Colonic mucosa (tissue), 4 donors: Measurements from ENCODE around the gene AFAP1L1. TPM values are rescaled to one million over a fixed set of nuclear protein-coding genes. Genes with fewer than 3 reads are reported as not detected.
A peak's percentile ranks its signal among the peaks of the same experiment; 100 is the strongest.

Source experiments
- DNase-seq: peaks from one replicate; pipeline ENCODE4 v3.0.0-alpha.2; 2020
- H3K27ac ChIP-seq: fragments of 200-600 bp; one replicate; pipeline ENCODE4 v1.8.0; 2021
- H3K27me3 ChIP-seq: fragments of 200-600 bp; one replicate; pipeline ENCODE4 v1.8.0; 2021
- H3K36me3 ChIP-seq: fragments of 200-600 bp; one replicate; pipeline ENCODE4 v1.8.0; 2021
- H3K4me1 ChIP-seq: fragments of 200-600 bp; one replicate; pipeline ENCODE4 v1.8.0; 2021; ENCODE audit warnings: mild to moderate bottlenecking
- H3K4me3 ChIP-seq: fragments of 200-600 bp; one replicate; pipeline ENCODE4 v1.8.0; 2021
- H3K9ac ChIP-seq, 2 donors: one replicate each; pipeline ENCODE4 v1.7.0; 2013; ENCODE audit warnings: control low read depth in 2 of 2, low read depth in 2 of 2, low read length in 2 of 2
- H3K9me3 ChIP-seq: fragments of 200-600 bp; one replicate; pipeline ENCODE4 v1.8.0; 2021
- CTCF ChIP-seq: fragments of 200-600 bp; IDR thresholded peaks from one replicate; pipeline ENCODE4 v1.8.0; 2022; ENCODE audit warnings: antibody characterized with exemption, mild to moderate bottlenecking
- intact Hi-C: fragments of 100-400 bp; cut with DNase I; formaldehyde crosslinking; loops from one replicate; pipeline ENCODE4 v1.14.1; 2022
- total RNA-seq, 2 donors: library from RNA; stranded (reverse); fragmentation: NEBNext Ultra II Directional in 1 of 2; extraction: Animal tissue kit (Norgen Biotek cat#: 25700) in 1 of 2; gene quantifications; one replicate each; pipeline ENCODE4 v1.2.1, GENCODE V29; 2021
- donor health status: healthy.
- donor health status: DM: no; HTN: no; CAD: no.
- donor health status: DM: no; HTN: no; CAD: no.

AFAP1L1 gene
- total RNA-seq, 2 donors from 2014 or later, result 1.6 to 4.0 TPM

DNA sequence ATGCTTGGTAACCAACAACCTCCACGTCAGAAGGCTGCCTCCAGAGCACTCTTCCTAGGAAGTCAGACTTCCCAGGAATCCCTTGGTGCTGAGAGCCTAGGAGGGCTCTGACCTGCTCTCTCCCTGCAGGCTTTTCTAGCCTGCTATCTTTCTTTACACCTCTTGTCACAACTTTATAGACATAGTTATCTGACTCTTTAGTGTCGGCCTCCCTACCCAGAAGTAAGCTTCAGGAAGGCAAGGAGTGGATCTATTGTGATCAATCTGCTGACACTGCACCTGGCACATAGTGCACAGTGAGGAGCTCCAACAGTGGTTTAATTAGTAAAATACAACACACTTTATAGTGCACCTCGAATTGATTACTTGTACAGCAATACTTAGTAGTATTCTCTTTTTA is 2.3 kb downstream of the AFAP1L1 start:
- H3K27ac ChIP-seq, result no peak overlapping the region
- TF ChIP-seq CTCF, result no peak

GRCh38 chr5:149274939-149275338 is 3.3 kb downstream of the AFAP1L1 start:
- Histone ChIP-seq H3K27me3 (peaks cover 11% of the 10 kb centered on the region), H3K27ac (no peak overlapping the region), H3K9ac (no peak overlapping the region), H3K4me3 (no peak overlapping the region), H3K9me3 (no peaks in the 10 kb centered on the region), H3K4me1 (no peaks in the 10 kb centered on the region), H3K36me3 (no peaks in the 10 kb centered on the region)
- DNase-seq, result no peak
- TF ChIP-seq CTCF, result no peak
- intact Hi-C loops, result no loop called here

More for the DNA sequence above, 2.3 kb downstream of the AFAP1L1 start:
- Histone ChIP-seq H3K4me3 (no peak overlapping the region), H3K9ac (no peak overlapping the region), H3K4me1 (no peaks in the 10 kb centered on the region), H3K27me3 (peaks cover 11% of the 10 kb centered on the region), H3K36me3 (no peaks in the 10 kb centered on the region), H3K9me3 (no peaks in the 10 kb centered on the region)
- intact Hi-C loops, result no loop called here
- peak; percentile 27 for DNase-seq

DNA sequence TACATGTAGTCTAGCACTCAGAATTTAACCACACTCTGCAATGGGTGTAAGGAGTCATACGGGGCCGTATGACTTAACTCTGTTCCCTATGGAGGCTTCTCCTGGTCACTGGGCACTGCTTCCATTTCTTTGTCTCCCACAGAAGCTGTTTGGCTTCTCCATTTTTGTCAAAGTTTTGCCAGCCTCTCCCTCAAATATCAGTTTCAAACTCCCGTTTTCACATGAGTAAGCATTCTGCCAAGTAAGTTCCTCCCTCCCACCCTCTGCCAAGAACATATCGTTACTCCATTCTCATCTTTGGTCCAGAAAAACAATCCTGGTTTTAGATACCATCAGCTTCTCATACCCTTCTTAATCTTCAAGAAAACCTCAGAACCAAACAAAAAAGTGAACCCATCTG is 6.1 kb downstream of the AFAP1L1 start:
- H3K36me3 ChIP-seq, result no peaks in the 10 kb centered on the region
- H3K27me3 ChIP-seq, result no peaks in the 10 kb centered on the region
- DNase-seq, result no peak
- H3K4me3 ChIP-seq, result no peak overlapping the region
- H3K27ac ChIP-seq, result no peak overlapping the region
- intact Hi-C loops, result no loop called here
- H3K9me3 ChIP-seq, result no peaks in the 10 kb centered on the region
- H3K4me1 ChIP-seq, result no peaks in the 10 kb centered on the region
- TF ChIP-seq CTCF, result no peak
- H3K9ac ChIP-seq, result no peak overlapping the region

GRCh38 chr5:149278451-149279210 is 7.0 kb downstream of the AFAP1L1 start:
- no peaks in the 10 kb centered on the region for H3K36me3 ChIP-seq

GRCh38 chr5:149279661-149280060 is 8.0 kb downstream of the AFAP1L1 start:
- no peak overlapping the region for H3K27ac ChIP-seq
- intact Hi-C loops, result no loop called here
- no peaks in the 10 kb centered on the region for H3K9me3 ChIP-seq
- no peaks in the 10 kb centered on the region for H3K36me3 ChIP-seq
- no peak overlapping the region for H3K4me3 ChIP-seq
- no peak overlapping the region for H3K9ac ChIP-seq
- H3K27me3 ChIP-seq, result no peaks in the 10 kb centered on the region
- H3K4me1 ChIP-seq, result no peaks in the 10 kb centered on the region
- no peak for TF ChIP-seq CTCF
- no peak for DNase-seq

More at GRCh38 chr5:149278451-149279210, 7.0 kb downstream of the AFAP1L1 start:
- no peak overlapping the region for H3K27ac ChIP-seq
- H3K4me1 ChIP-seq, result no peaks in the 10 kb centered on the region
- TF ChIP-seq CTCF, result no peak
- H3K9me3 ChIP-seq, result no peaks in the 10 kb centered on the region
- no peak for DNase-seq
- H3K4me3 ChIP-seq, result no peak overlapping the region
- intact Hi-C loops, result no loop called here
- H3K27me3 ChIP-seq, result no peaks in the 10 kb centered on the region
- H3K9ac ChIP-seq, result no peak overlapping the region
